HFF-Myc (cell line): Measurements from ENCODE around the gene CELSR2.

Source experiments
- DNase-seq: peaks from one replicate; pipeline ENCODE4 v3.0.0-alpha.2; 2011; ENCODE audit warnings: low read depth; ENCODE audit errors: extremely low read depth
- H3K4me3 ChIP-seq: replicated peaks from 2 replicates; pipeline ENCODE4 v1.5.1; 2011; ENCODE audit warnings: low read depth, mild to moderate bottlenecking, control low read depth, low read length
- TF ChIP-seq, protein P1 (sequence below): IDR thresholded peaks from 2 replicates; pipeline ENCODE4 v1.5.1; 2012; ENCODE audit warnings: mild to moderate bottlenecking, low read depth, low read length, control low read depth; ENCODE audit errors: missing control alignments

Gene CELSR2

DNA sequence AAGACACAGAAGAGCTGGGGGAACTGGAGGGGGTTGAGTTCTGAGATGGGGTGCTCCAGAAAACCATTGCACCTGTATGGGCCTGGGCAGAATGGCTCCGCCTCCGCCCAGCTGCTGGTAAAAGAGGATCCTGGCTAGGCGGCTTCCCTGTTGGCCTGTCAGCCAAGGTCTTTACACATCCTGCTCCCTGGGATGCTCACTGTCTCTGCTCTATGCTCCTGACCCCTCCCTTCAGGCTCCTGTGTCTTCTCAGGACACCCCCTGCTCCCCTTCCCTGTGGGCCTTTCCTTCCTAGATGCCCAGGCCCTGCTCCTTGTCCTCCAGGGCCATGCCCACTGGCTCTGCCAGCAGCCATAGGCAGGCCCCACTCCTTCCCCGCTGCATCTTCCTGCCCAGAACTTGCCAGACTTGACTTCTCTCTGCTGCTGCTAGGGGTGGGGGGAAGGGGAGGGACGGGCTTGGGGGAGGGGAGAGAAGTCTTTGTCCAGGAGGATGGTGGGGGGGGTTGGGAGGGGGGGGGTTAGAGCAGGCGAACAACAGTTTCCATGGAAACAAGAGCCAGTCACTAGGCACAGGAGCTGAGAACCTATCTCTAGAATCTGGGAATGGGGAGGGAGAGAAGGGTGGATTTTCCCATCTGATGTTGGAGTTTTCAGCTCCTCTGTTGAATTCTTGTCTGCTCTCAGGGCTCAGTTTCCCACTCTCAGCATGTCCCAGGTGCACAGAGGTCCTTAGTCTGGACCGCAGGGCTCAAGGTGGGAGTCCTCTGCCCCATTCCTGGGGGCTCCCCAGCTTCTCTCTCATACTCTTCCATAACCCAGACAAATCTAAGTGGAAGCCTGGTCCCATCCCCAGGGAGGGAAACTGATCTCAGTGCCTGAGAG is 10.6 kb downstream of the CELSR2 start:
- H3K4me3 ChIP-seq = no peak overlapping the region
- no peak for DNase-seq
- TF ChIP-seq, protein P1, sequence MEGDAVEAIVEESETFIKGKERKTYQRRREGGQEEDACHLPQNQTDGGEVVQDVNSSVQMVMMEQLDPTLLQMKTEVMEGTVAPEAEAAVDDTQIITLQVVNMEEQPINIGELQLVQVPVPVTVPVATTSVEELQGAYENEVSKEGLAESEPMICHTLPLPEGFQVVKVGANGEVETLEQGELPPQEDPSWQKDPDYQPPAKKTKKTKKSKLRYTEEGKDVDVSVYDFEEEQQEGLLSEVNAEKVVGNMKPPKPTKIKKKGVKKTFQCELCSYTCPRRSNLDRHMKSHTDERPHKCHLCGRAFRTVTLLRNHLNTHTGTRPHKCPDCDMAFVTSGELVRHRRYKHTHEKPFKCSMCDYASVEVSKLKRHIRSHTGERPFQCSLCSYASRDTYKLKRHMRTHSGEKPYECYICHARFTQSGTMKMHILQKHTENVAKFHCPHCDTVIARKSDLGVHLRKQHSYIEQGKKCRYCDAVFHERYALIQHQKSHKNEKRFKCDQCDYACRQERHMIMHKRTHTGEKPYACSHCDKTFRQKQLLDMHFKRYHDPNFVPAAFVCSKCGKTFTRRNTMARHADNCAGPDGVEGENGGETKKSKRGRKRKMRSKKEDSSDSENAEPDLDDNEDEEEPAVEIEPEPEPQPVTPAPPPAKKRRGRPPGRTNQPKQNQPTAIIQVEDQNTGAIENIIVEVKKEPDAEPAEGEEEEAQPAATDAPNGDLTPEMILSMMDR = no peak

DNA sequence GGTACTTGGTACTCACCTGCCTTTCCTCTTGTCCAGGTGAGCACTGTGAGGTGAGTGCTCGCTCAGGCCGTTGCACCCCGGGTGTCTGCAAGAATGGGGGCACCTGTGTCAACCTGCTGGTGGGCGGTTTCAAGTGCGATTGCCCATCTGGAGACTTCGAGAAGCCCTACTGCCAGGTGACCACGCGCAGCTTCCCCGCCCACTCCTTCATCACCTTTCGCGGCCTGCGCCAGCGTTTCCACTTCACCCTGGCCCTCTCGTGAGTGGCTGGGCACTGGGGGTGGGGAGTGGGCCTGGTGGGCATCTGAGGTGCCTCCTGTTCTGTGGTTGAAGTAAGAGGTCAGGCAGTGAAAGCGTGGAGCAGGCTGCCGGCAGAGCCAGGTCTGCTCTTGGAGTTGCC is 11.7 kb downstream of the CELSR2 start:
- TF ChIP-seq, protein P1 = no peak
- DNase-seq = no peak
- no peak overlapping the region for H3K4me3 ChIP-seq

DNA sequence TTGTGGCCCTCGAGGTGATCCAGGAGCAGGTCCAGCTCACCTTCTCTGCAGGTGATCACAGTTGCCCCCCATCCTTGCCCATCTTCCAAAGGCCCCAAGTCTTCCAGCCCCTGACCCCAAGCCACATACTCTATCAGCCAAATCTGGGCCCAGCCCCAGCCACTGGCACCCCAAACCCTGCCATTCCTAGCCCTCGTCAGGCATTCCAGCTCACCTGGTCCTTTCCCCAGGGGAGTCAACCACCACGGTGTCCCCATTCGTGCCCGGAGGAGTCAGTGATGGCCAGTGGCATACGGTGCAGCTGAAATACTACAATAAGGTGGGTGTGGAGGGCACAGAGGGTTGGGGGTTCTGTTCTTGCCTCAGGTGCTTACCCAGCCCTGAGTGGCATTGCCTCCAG is 12.2 kb downstream of the CELSR2 start:
- no peak overlapping the region for H3K4me3 ChIP-seq
- DNase-seq = no peak
- TF ChIP-seq, protein P1 = no peak

DNA sequence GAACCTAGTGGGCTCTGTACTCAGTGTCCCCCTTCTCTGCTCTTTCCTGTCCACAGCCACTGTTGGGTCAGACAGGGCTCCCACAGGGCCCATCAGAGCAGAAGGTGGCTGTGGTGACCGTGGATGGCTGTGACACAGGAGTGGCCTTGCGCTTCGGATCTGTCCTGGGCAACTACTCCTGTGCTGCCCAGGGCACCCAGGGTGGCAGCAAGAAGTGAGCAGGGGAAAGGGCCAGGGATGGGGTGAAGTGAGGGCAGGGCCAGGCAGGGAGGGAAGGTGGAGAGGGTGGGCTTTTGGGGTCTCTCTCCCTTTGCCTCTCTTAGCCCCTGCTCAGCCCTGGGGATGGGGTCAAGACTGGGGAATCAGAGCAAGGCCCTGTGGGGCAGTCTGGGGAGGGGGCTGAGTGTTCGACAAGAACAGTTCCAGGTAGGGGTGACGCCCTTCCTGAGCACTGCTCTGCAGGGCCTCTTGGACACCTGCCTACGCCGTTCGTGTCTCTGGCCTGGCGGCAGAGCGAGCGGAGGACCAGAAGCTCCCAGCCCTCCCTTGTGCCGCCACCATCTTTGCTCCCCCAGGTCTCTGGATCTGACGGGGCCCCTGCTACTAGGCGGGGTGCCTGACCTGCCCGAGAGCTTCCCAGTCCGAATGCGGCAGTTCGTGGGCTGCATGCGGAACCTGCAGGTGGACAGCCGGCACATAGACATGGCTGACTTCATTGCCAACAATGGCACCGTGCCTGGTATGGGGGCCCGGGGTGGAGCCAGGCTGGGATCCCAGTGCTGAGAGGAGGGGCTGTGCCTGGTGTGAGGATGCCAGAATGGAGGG is 13.1 kb downstream of the CELSR2 start:
- no peak for DNase-seq
- TF ChIP-seq, protein P1 = no peak
- H3K4me3 ChIP-seq = no peak overlapping the region

DNA sequence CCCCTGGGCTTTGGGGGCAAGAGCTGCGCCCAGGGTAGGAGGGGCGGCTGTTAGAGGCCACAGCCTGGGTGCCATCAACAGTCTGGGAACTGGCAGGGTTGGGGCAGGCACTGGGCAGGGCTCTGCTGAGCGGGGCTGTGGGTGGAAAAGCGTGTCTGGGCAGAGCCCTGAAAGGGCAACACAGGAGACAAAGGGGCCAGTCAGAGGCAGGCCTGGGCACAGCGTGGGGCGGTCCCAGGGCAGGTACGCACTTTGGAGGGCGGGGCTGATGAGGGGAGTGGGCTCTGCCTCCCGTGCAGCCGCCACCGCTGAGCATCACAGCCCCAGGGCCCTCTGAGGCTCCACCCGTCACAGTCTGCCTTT is 13.9 kb downstream of the CELSR2 start:
- H3K4me3 ChIP-seq = no peak overlapping the region
- no peak for DNase-seq
- TF ChIP-seq, protein P1 = no peak

DNA sequence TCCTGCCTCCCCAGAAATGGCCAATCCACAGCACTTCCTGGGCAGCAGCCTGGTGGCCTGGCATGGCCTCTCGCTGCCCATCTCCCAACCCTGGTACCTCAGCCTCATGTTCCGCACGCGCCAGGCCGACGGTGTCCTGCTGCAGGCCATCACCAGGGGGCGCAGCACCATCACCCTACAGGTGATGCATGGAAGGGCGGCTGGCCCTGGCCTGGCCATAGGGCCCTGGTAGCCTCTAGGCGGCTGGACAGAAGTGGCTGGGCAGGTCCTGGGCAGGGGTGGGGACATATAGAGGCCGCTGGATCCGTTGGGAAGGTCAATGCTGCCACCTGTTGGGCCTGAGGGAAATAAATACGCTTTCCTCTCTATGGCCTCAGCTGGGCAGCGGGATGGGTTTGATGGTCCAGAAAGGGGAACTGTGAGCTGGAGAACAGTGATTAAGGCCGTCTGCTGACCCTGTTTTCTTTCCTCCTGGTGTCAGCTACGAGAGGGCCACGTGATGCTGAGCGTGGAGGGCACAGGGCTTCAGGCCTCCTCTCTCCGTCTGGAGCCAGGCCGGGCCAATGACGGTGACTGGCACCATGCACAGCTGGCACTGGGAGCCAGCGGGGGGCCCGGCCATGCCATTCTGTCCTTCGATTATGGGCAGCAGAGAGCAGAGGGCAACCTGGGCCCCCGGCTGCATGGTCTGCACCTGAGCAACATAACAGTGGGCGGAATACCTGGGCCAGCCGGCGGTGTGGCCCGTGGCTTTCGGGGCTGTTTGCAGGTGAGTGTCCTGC is 14.4 kb downstream of the CELSR2 start:
- H3K4me3 ChIP-seq = no peak overlapping the region
- TF ChIP-seq, protein P1 = peak; percentile 98
- DNase-seq = peak; percentile 31
